H1 (cell line): ENCODE measurements around the gene B4GALNT1.

ENCODE experiments used
- EGR1 ChIP-seq: IDR thresholded peaks from 2 replicates; pipeline ENCODE4 v1.6.1; 2011; ENCODE audit warnings: low read depth, low read length, borderline replicate concordance
- EP300 ChIP-seq, 2 experiments: IDR thresholded peaks; 1 replicate in 1 of 2; 2 replicates in 1 of 2; pipeline ENCODE4 v1.6.1; 2011 to 2012; ENCODE audit warnings: low read depth in 2 of 2, low read length in 2 of 2, mild to moderate bottlenecking in 2 of 2, borderline replicate concordance in 1 of 2, inconsistent platforms in 1 of 2, moderate library complexity in 1 of 2
- HDAC2 ChIP-seq, 2 experiments: fragments of 300-600 bp in 1 of 2; sonication (generic) in 1 of 2; IDR thresholded peaks; 2 replicates each; pipeline ENCODE4 v1.6.1; 2011 to 2012; ENCODE audit warnings: low read depth in 2 of 2, low read length in 2 of 2, mild to moderate bottlenecking in 2 of 2, moderate library complexity in 2 of 2, borderline replicate concordance in 1 of 2, inconsistent platforms in 1 of 2
- JUN ChIP-seq: IDR thresholded peaks from 2 replicates; pipeline ENCODE4 v1.6.1; 2011; ENCODE audit warnings: low read depth, mild to moderate bottlenecking, improper control_type of control experiment, low read length
- POLR2AphosphoS5 ChIP-seq: IDR thresholded peaks from 2 replicates; pipeline ENCODE4 v1.6.1; 2011; ENCODE audit warnings: low read depth, low read length
- RAD21 ChIP-seq, 2 experiments: IDR thresholded peaks in 1 of 2; conservative IDR thresholded peaks in 1 of 2; 2 replicates each; pipeline ENCODE4 v1.6.1; 2011; ENCODE audit warnings: low read depth in 2 of 2, low read length in 2 of 2, improper control_type of control experiment in 1 of 2, inconsistent platforms in 1 of 2, mild to moderate bottlenecking in 1 of 2, moderate library complexity in 1 of 2
- TF ChIP-seq, protein P1 (sequence below), 3 experiments: IDR thresholded peaks; 1 replicate in 2 of 3; 2 replicates in 1 of 3; pipeline versions ENCODE4 v1.5.1 to v1.6.1; 2011; ENCODE audit warnings: low read length in 3 of 3, mild to moderate bottlenecking in 3 of 3, inconsistent platforms in 2 of 3, low read depth in 1 of 3, moderate library complexity in 1 of 3; ENCODE audit not compliant: insufficient read depth in 1 of 3; ENCODE audit errors: control extremely low read depth in 1 of 3
- TF ChIP-seq, protein P2 (sequence below): IDR thresholded peaks from 2 replicates; pipeline ENCODE4 v1.6.1; 2011; ENCODE audit warnings: low read length, improper control_type of control experiment
- TF ChIP-seq, protein P3 (sequence below): IDR thresholded peaks from 2 replicates; pipeline ENCODE4 v1.6.1; 2012; ENCODE audit warnings: inconsistent platforms

DNA sequence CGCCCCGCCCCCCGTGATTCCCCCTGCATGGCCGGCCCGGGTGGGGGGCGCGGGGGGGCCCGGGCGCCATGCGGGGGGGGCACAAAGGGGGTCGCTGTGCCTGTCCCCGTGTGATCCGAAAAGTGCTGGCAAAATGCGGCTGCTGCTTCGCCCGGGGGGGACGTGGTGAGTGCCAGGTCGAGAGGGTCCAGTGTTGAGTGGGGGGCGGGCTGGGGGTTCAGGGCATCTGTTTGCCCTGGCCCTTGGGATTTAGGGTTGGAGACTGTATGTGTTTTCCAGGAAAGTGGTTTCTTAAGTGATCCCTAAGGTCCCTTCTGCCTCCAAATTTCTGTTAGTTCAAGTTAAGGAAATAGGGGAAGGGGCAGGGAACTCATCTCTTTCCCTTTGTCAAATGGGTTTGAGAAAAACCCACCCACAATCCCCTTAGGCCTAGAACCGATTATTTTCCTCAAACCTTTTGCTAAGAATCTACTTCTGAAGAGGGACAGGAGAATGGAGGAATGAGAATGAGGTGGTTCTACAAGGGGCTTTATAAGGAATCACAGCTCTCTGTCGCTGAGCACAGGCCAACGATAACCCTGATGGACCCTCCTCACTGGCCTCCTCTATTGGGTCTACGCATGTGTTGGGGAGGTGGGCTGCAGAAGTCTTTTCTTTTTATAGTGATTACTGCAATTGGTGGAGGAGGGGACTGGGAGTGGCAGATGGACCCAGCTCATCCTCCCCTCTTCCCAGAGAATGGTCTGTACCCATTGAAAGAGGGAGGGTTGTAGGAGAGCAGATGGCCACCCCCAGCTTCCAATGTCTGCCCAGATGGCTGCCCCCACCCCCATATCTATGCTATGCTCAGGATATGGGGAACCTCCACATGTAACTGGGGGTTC, 20.9 kb downstream of the B4GALNT1 start:
- TF ChIP-seq, protein P1, sequence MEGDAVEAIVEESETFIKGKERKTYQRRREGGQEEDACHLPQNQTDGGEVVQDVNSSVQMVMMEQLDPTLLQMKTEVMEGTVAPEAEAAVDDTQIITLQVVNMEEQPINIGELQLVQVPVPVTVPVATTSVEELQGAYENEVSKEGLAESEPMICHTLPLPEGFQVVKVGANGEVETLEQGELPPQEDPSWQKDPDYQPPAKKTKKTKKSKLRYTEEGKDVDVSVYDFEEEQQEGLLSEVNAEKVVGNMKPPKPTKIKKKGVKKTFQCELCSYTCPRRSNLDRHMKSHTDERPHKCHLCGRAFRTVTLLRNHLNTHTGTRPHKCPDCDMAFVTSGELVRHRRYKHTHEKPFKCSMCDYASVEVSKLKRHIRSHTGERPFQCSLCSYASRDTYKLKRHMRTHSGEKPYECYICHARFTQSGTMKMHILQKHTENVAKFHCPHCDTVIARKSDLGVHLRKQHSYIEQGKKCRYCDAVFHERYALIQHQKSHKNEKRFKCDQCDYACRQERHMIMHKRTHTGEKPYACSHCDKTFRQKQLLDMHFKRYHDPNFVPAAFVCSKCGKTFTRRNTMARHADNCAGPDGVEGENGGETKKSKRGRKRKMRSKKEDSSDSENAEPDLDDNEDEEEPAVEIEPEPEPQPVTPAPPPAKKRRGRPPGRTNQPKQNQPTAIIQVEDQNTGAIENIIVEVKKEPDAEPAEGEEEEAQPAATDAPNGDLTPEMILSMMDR (IDR thresholded peaks at IDR 0.05; ENCODE audit: control extremely low read depth in 1 of 3, insufficient read depth in 1 of 3, low read depth in 1 of 3, low read length in 3 of 3): no peak
- TF ChIP-seq EGR1 (no peak), HDAC2 (IDR thresholded peaks at IDR 0.05; ENCODE audit: borderline replicate concordance in 1 of 2, low read depth in 2 of 2, low read length in 2 of 2) (no peak), JUN (no peak), RAD21 (IDR thresholded peaks at IDR 0.05 in 1 of 2, conservative IDR thresholded peaks at IDR 0.05 in 1 of 2; ENCODE audit: low read depth in 2 of 2, low read length in 2 of 2) (no peak), EP300 (IDR thresholded peaks at IDR 0.05; ENCODE audit: borderline replicate concordance in 1 of 2, low read depth in 2 of 2, low read length in 2 of 2) (no peak), POLR2AphosphoS5 (no peak)
- TF ChIP-seq, protein P2, sequence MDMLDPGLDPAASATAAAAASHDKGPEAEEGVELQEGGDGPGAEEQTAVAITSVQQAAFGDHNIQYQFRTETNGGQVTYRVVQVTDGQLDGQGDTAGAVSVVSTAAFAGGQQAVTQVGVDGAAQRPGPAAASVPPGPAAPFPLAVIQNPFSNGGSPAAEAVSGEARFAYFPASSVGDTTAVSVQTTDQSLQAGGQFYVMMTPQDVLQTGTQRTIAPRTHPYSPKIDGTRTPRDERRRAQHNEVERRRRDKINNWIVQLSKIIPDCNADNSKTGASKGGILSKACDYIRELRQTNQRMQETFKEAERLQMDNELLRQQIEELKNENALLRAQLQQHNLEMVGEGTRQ: no peak
- TF ChIP-seq, protein P3, sequence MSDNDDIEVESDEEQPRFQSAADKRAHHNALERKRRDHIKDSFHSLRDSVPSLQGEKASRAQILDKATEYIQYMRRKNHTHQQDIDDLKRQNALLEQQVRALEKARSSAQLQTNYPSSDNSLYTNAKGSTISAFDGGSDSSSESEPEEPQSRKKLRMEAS: no peak
